ENCODE measurements around the gene ANKDD1A. TPM values are rescaled to one million over a fixed set of nuclear protein-coding genes. Genes with fewer than 3 reads are reported as not detected.

Gene ANKDD1A
- total RNA-seq, 4 donors from 2014 or later: 5.9 to 18.5 (median 7.5) TPM

- no peak for TF ChIP-seq CTCF (IDR thresholded peaks at IDR 0.05)
- ATAC-seq (ENCODE audit: low FRiP score) (no peak), DNase-seq (ENCODE audit: low spot score) (no peak)
These were observed 27.0 kb upstream of the ANKDD1A start for GRCh38 chr15:64884679-64885078.

DNA sequence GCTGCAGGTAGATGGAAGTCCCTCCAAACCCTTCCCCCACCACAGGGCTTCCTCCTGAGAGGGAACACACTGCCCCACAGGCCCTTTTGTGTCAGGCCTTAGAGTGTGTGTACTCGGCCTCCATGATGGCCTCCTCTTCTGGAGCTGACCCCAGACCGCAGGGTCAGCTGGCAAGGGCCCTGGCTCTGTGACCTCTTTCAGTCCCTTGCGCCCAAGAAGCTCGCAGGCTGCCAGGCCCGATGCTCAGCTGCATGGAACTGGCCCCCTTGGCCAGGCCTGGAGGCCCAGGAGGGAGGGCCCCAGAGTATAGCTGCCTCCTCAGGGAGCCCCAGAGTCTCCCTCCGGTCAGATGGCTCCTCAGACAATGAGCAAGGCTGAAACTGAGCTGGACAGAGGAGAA is 23.4 kb upstream of the ANKDD1A start:
- ATAC-seq (ENCODE audit: low FRiP score) (no peak), DNase-seq (ENCODE audit: low spot score) (no peak)
- no peak for TF ChIP-seq CTCF (IDR thresholded peaks at IDR 0.05)

- no peak for ATAC-seq (ENCODE audit: low FRiP score)
- DNase-seq (ENCODE audit: low spot score): no peak
- TF ChIP-seq CTCF (IDR thresholded peaks at IDR 0.05): no peak
These were observed 20.1 kb upstream of the ANKDD1A start for GRCh38 chr15:64891561-64891960.

DNA sequence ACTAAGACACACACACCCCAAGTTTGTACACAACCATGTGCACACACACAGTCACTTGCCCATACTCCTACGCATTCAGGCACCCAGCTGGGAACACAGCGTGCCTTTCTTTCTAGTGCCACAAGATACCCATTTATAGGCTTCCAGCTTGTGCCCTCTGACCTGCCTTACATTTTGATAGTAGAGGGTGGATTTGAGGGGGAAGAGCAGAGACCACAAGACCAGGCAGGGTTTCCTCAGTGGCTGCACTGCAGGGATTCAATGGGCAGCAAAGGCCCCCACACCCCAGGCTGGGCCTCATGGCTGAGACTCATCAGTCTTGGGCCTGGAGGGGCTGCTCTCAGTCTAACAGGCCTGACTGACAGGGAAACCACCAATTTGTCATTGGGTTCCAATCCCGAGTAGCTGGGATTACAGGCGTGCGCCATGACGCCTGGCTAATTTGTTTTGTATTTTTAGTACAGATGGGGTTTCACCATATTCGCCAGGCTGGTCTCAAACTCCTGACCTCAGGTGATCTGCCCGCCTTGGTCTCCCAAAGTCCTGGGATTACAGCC is 18.8 kb upstream of the ANKDD1A start:
- ATAC-seq (ENCODE audit: low FRiP score) (no peak), DNase-seq (ENCODE audit: low spot score) (no peak)
- no peak for TF ChIP-seq CTCF (IDR thresholded peaks at IDR 0.05)

DNA sequence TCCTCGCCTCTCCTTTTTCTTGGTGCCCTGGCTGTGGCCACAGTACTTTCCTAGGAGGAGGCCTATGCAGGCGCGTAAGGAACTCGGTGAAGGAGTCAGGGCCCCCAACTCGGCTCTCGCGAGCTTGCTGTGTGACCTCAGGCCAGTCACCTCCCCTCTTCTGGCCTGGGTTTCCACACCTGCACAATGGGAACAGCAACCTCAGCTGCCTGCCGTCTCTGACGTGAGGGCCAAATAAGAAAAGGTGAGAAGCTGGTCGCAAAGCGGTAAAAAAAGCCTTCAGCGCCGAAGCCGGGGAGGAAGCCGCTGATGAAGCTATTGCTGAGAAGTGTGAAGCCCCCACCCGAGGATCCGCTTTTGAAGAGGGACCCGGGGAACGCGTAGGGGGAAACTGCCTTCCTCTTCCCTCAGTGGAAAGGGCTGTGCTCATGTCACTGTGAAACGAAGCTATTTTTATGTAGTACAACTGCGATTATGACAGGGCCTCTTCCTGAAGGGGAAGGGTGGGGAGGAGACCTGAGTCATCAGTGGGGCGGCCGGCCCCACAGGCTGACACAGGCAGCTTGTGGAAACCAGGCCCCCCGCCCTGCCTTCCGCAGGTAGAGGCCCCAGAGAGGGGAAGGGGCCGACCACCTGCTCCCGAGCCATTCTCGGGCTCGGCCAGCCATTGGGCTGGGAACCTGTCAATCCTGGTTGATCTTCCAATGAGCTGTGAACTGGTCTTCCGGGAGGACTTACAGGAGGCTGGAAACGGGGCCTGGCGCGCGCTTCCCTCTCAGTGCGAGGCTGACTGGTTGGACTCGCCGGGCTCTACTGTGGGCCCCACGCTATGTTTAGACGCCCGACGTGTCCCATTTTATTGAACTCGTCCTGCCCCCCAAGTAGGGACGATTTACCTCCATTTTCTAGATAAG is 18.0 kb upstream of the ANKDD1A start:
- no peak for TF ChIP-seq CTCF (IDR thresholded peaks at IDR 0.05)
- peak; percentile 63 for DNase-seq (ENCODE audit: low spot score)
- peak; percentile 82 for ATAC-seq (ENCODE audit: low FRiP score)

DNA sequence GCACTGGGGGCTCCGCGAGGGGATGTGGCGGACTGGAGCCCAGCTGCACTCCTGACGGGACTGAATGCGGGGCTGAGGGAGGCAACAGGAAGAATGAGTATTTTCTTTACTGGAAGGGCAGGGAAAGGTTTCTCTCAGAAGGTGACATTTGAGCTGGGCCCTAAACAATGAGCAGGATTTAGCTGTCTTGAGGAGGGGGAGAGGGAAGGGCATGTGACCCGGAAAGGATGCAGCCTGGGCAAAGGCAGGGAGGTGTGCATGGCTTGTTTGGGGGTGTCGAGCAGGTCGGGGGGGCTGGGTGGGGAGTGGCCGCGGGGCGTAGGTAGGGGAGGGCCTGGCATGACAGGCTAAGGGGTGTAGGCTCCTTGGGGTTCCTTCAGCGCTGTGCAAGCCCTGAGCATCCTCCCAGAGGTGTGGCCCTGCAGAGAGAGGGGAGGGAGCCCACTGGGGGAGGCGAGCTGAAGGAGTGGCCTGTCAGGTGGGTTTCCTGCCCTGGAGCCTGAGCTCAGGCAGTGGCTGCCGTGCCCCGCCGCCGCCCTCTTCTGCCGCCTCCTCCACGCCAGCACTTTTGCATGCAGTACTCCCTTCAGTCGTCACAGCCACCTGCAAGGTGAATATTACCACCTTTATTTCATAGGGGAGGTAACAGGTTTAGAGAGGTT is 17.2 kb upstream of the ANKDD1A start:
- DNase-seq (ENCODE audit: low spot score) (no peak), ATAC-seq (ENCODE audit: low FRiP score) (peak; percentile 7)
- no peak for TF ChIP-seq CTCF (IDR thresholded peaks at IDR 0.05)
